Stromal cell of bone marrow (primary cell): ENCODE results near the gene SIAH3.

Experiments
- DNase-seq: peaks from one replicate; pipeline ENCODE4 v3.0.0-alpha.2; 2012; ENCODE audit warnings: low read depth

The SIAH3 gene

GRCh38 chr13:45737571-45738017, 114.0 kb downstream of the SIAH3 start:
- no peak for DNase-seq

GRCh38 chr13:45733361-45733760, 118.2 kb downstream of the SIAH3 start:
- DNase-seq = no peak

GRCh38 chr13:45732916-45733315, 118.6 kb downstream of the SIAH3 start:
- DNase-seq = no peak

GRCh38 chr13:45731455-45731854, 120.1 kb downstream of the SIAH3 start:
- no peak for DNase-seq

GRCh38 chr13:45728759-45729158, 122.8 kb downstream of the SIAH3 start:
- DNase-seq = no peak
